ENCODE measurements around the gene TBC1D25.

The TBC1D25 gene

DNA sequence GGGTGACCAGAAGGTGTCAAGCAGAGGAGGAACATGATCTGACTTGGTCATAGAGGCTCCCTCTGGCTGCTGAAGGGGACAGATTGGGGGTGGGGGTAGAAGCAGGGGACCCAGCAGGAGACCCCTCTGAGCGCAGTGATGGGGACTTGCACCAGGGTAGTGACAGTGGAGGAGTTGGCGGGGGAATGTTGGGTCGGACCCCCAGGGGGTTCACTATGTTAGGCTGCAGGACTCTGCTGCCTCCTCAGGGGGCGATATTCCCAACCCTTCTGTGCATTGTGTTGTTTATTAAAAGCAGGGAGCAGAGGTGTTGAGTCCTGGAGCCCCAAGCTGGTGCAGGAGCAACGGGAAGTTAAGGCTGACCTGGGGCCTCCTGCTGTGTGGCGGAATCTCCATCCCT is 66.6 kb downstream of the TBC1D25 start:
- Histone ChIP-seq H3K4me3 (ENCODE audit: low read depth, low read length) (no peak overlapping the region), H3K27ac (no peak overlapping the region), H3K36me3 (replicated peaks) (no peaks in the 10 kb centered on the region), H3K27me3 (replicated peaks) (no peaks in the 10 kb centered on the region)
- peak; percentile 36 for TF ChIP-seq CTCF (IDR thresholded peaks at IDR 0.05; ENCODE audit: low read depth, low read length, missing control alignments)
- DNase-seq: no peak
- in situ Hi-C loops (cut with HindIII; ENCODE audit: low pct_ligation_motif_present, low sequenced_read_pairs): no loop called here

- in situ Hi-C loops (cut with HindIII; ENCODE audit: low pct_ligation_motif_present, low sequenced_read_pairs): no loop called here
- no peak overlapping the region for H3K4me3 ChIP-seq (ENCODE audit: low read depth, low read length)
These were observed 72.2 kb downstream of the TBC1D25 start for GRCh38 chrX:48611703-48612102.

More at GRCh38 chrX:48611703-48612102, 72.2 kb downstream of the TBC1D25 start:
- Histone ChIP-seq H3K27ac (no peak overlapping the region), H3K36me3 (replicated peaks) (no peaks in the 10 kb centered on the region), H3K27me3 (replicated peaks) (no peaks in the 10 kb centered on the region)
- TF ChIP-seq CTCF (IDR thresholded peaks at IDR 0.05; ENCODE audit: low read depth, low read length, missing control alignments): no peak
- DNase-seq: no peak

All from brain microvascular endothelial cell (primary cell).